HG03571 (cell line): Measurements from ENCODE around the gene GXYLT1.
"Not testable (repeated sequence)": the region's sequence is repeated elsewhere in the genome, so short reads cannot be mapped to it uniquely, and the experiment has no call there.

Experiments used
- ATAC-seq: cut with Tn5 transposase; IDR thresholded peaks from one replicate; pipeline ENCODE4 v1.9.1; 2021; ENCODE audit not compliant: unreplicated experiment

GXYLT1 gene

DNA sequence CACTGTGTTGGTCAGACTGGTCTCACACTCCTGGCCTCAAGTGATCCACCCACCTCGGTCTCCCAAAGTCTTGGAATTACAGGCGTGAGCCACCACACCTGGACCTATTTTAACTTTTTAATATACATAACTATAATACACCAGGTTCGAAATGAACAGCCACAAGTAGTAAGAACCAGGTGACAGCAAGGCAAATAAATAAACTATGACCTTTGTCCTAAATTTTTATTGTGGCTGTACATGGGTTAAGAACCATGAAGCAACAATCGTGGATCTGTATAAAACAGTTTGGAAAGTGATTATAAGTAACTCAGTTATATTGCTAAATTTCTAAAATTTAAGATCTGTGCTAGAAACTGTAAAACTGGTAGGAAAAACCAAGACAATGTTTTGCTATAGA, 41.5 kb downstream of the GXYLT1 start:
- no peak for ATAC-seq

- no peak for ATAC-seq
Observed at GRCh38 chr12:42102720-42103119, 42.0 kb downstream of the GXYLT1 start.

GRCh38 chr12:42099433-42099832, 45.2 kb downstream of the GXYLT1 start:
- no peak for ATAC-seq

DNA sequence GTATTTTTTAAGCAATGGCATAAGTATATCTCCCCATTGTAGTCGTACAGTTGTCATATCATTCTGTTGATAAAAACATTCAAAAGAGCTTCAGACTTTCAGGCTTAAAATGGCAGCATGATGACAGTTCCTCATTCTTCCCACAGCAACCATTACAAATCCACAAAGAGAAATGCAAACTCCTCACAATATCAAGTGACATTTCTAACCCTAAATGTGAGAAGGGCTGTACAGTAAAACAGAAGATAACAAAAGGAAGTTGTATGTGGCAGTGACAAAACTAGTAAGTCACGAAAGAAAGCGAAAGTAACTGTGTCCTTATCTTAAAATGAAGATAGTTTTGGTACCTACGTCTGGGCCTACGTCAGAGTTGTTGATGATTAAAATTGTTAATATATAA, 46.7 kb downstream of the GXYLT1 start:
- ATAC-seq, result peak; percentile 81

GRCh38 chr12:42094277-42094676, 50.4 kb downstream of the GXYLT1 start:
- ATAC-seq, result no peak

GRCh38 chr12:42091769-42092168, 52.9 kb downstream of the GXYLT1 start:
- ATAC-seq, result no peak

DNA sequence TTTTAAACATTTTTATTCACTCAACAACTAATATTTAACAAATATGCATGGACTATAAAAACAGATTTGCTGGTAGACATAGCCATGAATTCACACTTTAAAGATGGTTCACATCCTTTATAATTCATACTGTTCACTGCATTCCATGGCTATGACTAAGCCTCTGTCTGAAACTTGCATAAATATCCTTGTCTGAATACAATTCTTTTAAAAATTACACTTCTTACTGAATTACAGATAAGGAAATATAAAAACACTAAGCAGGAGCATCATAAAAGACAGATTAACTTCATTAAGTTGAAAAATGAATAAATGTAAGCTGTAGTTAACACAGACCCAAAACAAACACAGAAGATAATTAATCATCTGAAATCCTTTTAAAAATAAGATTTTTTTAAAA, 53.8 kb downstream of the GXYLT1 start:
- ATAC-seq, result no peak

- ATAC-seq, result no peak
Observed at GRCh38 chr12:42086031-42086430, 58.6 kb downstream of the GXYLT1 start.

GRCh38 chr12:42085594-42085993, 59.1 kb downstream of the GXYLT1 start:
- no peak for ATAC-seq

DNA sequence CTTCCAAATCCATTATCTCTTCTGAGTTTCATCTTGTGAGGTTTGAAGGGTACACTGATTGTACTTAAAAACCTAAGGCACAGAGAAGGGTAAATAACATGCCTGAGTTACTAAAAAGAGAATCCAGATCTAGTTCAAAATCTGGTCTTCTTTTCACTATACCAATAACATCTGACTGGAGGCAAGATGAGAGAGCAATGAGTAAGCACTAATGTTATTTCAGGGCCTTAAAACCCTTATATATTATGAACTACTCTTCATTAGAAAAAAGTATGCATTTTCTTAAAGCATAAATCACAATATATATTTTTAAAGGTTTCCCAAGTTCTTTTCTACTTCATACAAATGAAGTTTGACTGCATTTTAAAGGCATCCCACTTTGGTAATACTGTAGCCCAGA, 60.2 kb downstream of the GXYLT1 start:
- ATAC-seq, result no peak

DNA sequence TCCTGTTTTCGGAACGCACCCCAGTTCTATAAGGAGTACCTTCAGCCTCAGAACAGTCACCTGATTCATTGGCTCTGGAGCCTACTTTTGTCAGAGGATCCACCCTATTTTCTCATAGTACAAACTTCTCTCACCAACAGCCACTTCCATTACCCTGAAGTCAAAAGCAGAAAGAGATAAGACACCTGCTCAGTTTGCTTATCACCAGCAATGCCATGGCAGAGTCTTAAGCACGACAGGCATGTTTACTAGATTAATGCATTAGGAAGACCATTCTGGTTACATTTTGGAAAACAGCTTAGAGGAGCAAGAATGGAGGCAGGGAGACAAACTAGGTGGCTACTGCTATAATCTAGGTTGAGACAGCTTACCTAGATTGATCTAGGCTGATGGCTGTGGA, 67.7 kb downstream of the GXYLT1 start:
- no peak for ATAC-seq

- ATAC-seq, result no peak
Observed at GRCh38 chr12:42070036-42070435, 74.6 kb downstream of the GXYLT1 start.

DNA sequence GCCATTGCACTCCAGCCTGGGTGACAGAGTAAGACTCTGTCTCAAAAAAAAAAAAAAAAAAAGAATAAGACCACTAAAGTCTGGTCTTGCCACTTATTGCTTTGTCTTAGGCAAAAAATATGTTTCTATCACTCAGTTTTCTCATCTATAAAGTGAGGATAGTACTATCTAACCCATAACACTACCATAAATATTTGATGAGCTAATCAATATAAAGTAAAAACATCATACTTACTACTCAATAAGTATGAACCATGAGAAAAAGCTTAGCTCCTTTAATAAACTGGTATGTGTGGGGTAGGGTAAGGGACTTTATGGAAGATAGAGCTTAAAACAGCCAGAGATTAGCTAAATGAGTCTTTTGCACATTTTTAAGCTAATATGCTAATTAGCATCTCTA, 85.5 kb downstream of the GXYLT1 start:
- no peak for ATAC-seq

GRCh38 chr12:42056130-42056529, 88.5 kb downstream of the GXYLT1 start:
- peak; percentile 89 for ATAC-seq

GRCh38 chr12:42053456-42053855, 91.2 kb downstream of the GXYLT1 start:
- ATAC-seq, result no peak

DNA sequence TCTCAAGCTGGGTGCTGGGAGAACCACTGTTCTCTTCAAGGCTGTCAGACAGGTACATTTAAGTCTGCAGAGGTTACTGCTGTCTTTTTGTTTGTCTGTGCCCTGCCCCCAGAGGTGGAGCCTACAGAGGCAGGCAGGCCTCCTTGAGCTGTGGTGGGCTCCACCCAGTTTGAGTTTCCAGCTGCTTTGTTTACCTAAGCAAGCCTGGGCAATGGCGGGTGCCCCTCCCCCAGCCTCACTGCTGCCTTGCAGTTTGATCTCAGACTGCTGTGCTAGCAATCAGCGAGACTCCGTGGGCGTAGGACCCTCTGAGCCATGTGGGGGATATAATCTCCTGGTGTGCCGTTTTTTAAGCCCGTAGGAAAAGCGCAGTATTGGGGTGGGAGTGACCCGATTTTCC, 95.7 kb downstream of the GXYLT1 start:
- ATAC-seq, result not testable (repeated sequence)

GRCh38 chr12:42039577-42039976, 105.1 kb downstream of the GXYLT1 start:
- no peak for ATAC-seq

- no peak for ATAC-seq
Observed at GRCh38 chr12:42039176-42039575, 105.5 kb downstream of the GXYLT1 start.

- ATAC-seq, result no peak
Observed at GRCh38 chr12:42031847-42032564, 112.7 kb downstream of the GXYLT1 start.
